ENCODE measurements around the gene RASD2.

Gene RASD2

DNA sequence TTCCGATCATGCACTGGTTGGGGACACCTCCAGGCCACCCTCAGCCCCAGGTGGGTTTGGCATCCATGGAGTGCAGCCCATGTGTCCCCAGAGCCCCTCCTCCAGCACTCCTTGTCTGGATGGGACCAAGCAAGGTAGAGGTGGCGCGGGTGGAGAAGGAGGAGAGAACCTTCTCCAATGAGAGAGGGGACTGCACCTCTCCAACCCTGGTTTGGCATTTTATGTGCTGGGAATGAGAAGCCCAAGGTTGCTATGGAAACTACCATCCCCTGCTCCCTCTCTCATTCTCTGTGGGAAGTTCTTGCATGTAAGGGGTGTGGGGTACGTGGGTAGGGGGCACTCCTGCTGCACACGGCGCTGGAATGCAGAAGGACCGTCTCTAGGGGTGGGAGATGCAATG lies 21.8 kb upstream of the RASD2 start:
- no peak for DNase-seq (ENCODE audit: low read depth in 3 of 3, low spot score in 1 of 3)

DNA sequence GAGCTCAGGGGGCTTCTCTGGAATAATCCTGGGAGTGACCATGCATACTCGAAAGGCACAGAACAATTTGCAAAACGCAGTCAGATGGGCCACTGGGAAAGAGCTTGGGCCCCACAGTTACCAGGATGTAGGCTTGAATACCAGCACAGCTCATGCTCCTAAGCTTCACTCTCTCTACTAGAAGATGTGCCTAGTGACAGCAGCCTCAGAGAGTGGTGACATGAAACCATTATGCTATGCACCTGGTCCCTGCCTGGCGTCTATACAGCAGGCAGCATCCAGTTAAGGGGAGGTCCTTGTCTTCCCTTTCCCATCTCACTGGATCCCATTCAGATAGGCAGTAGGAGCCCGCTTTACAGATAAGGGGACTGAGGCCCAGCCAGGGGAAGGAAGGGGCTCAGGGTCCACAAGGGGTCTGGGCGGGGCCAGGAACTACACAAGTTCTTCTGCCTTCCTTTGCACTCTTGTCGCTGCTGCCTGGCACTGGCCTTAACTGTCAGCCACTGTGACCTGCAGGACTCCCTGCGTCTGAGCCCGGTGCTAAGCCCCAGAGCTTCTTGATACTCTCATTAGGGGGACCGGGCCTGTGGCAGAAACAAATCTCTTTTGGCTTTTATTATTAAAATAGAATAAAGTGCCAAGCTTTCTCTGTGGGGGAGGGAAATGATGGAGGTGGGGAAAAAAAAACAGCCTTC lies 21.2 kb upstream of the RASD2 start:
- no peak for DNase-seq (ENCODE audit: low read depth in 3 of 3, low spot score in 1 of 3)

DNA sequence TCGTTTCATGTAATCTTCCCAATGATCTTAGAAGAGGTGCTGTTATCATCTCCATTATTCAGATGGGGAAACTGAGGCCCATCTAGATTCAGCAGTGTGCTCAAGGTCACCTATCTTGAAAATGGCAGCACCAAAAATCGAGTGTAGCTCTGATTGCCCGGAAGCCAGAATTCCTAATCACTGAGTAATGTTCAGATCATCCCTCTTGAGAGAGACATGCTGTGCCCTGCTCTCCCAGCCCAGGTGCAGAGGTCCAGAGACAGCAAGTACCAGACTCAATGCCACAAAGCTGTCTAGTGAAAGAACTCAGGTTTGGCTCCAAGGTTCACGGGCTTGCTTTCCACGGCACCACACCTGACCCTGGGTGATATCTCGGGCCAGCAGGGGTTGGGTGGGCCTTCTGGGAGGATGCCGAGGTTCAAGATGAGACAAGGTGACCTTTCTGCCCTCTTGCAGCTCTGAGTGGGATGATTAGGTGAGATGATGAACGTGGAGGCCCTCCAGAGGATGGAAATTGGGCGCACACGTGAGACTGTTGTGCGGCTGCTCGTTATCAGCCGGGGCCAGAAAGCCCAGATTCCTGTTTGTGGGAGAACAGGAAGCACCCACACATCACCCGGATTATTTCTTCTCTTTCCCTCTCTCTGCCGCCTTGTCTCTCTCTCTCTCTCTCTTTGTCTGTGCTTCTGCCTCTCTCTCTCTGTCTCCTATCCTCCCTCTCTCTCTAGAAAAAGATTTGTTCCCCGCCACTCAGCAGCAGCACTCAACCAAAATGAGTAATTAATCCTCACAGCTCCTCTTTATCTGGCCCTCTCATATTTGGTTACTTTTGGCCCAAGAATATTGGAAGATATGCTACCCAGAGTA lies 19.0 kb upstream of the RASD2 start:
- no peak for DNase-seq (ENCODE audit: low read depth in 3 of 3, low spot score in 1 of 3)

DNA sequence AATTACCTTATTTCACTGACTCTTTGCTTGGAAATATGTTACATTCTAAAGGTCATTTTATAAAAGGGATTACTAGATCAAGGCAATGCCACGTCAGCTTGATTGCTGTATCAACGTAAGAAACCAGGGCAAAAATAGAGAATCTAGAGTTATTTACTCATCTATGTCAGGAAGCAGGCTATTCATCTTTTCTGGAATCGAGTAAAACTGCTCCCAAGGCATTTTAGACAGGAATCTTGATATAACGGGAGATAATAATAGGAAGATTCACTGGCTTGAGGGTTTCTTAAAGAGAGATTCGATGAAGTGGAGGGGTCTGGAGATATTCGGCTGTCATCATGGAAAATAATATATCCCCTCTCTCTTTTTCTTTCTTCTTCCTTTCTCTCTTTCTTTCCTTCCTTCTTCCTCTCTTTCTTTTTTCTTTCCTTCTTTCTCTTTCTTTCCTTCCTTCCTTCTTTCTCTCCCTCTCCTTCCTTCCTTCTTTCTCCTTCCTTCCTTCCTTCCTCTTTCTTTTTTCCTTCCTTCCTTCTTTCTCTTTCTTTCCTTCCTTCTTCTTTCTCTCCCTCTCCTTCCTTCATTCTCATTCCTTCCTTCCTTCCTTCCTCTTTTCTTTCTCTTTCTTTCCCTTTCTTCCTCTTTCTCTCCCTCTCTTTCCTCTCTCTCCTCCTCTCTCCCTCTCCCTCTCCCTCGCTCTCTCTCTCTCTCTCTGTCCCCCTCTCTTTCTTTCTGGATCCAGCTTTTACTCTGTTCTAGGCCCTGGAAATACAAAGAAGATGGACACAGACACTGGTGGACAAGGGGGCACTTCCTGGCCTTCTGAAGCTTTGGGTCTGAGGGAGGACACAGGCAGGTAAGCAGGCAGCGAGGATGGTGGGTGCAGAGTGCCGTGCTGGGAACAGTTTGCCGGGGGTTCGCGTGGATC lies 18.1 kb upstream of the RASD2 start:
- no peak for DNase-seq (ENCODE audit: low read depth in 3 of 3, low spot score in 1 of 3)

DNA sequence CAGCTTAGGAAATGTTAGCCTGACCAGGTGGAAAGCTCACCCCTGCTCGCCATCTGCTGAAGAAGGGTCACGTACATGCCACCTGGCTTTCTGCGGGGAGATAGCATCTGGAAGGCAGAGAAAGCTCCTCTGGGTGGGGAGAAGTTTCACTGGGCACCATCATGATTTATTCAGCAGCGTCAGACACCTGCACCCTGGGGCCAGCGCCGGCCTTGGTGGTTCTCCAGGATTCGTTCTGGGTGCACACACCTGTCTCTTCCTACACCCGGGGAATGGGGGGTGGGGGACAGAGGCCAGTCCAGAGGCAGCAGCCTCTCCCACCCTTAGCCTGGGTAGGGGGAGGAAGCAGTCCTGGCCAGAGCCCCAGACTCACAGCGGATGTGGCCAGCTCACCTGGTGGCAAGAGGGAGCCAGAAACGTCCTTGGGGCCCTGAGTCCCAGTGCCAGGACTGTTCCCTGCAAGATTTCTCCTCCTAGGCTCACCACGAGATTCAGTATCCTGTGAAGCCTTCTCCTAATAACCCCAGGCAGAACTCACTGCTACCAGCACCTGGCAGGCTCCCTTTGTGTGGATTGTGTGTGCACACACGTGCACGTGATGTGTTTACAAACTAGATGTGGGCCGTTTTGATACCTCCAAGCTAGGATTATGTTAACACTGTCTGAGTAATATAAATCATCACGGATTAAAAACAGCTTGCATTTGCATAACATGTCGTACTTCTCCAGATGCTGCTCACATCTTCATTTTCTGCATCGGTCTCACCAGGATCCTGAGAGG lies 17.3 kb upstream of the RASD2 start:
- no peak for DNase-seq (ENCODE audit: low read depth in 3 of 3, low spot score in 1 of 3)

DNA sequence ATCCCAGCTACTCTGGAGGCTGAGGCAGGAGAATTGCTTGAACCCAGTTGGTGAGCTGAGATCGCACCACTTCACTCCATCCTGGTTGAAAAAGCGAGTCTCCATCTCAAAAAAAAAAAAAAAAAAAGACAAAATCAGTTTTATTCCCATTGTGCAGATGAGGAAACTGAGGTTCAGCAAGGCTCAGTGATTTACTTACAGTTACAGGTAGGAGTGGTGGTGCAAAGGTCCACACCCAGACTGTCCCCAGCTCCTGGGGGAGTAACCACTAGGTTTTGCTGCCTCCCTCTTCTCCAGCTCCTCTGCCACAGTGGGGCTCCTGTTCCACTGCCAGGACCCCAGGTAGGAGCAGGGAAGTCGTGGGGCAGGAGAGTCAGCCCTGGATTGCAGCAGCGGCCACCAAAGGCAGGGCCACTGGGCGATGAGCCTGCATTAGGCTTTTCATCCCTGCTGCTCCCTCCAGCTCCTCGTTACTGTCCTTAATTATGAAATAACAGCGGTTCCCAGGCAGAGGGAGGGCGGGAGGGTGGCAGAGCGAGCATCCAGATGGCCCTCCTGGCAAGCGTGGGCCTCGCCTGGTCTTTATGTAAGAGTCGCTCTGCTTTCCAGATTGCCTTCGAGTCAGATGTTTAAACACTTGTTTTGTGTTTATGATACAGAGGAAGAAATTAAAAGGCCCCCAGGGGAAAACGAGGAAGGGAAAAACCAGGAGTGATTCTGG lies 15.5 kb upstream of the RASD2 start:
- DNase-seq (ENCODE audit: low read depth in 3 of 3, low spot score in 1 of 3) = no peak

DNA sequence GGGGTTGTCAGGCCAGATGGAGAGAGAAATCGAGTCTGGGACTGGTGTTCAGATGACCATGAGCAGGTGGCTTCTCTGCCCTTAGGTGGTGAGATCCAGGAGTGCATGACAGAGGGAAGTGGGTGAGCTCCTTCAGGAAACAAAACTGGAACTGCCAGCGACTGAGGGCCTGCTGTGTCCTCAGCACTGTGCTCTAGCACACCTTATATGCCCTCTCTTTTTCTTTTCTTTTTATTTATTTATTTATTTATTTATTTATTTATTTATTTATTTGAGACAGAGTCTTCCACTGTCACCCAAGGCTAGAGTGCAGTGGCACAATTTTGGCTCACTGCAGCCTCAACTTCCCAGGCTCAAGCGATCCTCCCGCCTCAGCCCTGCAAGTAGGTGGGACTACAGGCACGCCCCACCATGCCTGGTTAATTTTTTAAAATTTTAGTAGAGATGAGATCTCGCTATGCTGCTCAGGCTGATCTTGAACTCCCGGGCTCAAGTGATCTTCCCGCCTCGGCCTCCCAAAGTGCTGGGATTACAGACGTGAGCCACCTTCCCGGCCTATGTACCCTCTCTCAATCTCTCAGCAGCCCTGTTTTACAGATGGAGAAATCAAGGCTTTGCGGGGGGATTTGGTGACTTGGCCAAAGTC lies 14.8 kb upstream of the RASD2 start:
- no peak for DNase-seq (ENCODE audit: low read depth in 3 of 3, low spot score in 1 of 3)

DNA sequence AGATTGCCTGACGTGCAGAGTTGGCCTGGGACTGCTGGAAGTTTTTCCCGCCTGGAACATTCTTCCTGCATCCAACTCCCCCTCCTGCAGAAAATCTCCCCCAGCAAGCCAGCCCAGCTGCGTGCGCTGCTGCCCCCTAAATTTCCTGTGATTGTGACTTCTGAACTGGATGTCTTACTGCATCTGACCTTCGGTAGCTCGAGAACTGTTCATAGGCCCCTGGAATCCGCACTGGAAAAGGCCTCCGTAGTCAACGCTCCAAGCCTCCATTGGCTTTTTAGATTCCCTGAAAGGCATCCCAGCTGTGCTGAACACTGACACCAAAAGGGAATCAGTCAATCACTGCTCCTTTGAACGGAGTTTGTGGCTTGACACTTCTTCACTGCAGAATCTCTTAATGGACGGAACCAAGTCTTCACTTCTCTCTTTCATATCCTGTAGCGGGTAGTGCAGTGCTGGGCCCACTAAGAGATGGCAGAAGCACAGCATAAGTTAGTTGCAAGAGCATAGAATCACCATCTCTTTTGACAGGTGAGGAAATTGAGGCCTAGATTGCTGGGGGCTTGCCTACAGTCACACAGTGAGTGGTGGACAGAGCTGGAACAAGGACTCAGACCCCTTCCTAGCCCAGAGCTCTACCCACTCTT lies 14.2 kb upstream of the RASD2 start:
- DNase-seq (ENCODE audit: low read depth in 3 of 3, low spot score in 1 of 3) = no peak

DNA sequence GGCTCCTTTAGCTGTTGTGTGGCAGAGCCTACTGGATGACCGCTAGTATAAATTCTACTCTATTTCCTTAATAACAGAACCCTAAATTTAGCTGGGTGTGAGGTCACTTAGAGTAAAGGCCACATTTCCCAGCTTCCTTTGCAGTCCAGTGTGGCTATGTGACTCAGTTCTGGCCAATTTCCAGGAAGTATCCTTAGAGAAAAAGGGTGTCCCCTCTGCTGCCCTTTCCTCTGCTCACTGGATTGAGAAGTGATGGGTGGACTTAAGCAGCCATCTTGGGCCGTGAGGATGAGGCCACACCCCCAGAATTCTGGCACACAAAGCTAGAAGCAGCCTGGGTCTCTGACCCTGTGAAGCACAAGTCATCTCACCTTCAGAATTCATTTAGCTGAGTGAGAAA lies 11.7 kb upstream of the RASD2 start:
- no peak for DNase-seq (ENCODE audit: low read depth in 3 of 3, low spot score in 1 of 3)

DNA sequence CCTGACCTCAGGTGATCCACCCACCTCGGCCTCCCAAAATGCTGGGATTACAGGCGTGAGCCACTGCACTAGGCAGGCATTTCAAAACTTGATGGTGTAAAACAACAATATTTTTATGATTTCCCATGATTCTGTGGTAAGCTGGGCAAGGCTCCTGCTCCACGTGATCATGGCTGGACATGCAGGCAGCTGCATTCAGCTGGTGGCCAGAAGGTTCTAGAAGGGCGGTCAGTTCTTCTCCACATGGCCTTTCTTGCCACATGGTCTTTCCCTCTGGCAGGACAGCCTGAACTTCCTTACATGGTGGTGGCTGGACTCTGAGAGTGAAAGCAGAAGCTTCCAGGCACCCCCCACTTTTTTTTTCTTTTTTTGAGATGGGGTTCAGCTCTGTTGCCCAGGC lies 9.9 kb upstream of the RASD2 start:
- no peak for DNase-seq (ENCODE audit: low read depth in 3 of 3, low spot score in 1 of 3)

DNA sequence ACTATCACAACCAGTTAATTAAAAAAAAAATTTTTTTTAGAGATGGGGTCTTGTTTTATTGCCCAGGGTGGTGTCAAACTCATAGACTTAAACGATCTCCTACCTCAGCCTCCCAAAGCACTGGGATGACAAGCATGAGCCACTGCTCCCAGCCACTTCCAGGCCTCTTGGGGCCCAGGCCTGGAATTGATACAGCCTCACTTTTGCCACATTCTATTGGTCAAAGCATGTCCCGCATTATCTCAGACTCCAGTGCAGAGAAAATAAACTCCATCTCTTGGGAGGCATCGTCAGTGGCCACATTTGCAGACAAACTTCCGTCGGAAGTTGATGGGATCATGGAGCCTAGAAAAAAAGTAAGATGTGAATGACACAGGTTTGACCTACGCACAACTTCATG lies 9.4 kb upstream of the RASD2 start:
- DNase-seq (ENCODE audit: low read depth in 3 of 3, low spot score in 1 of 3) = no peak

DNA sequence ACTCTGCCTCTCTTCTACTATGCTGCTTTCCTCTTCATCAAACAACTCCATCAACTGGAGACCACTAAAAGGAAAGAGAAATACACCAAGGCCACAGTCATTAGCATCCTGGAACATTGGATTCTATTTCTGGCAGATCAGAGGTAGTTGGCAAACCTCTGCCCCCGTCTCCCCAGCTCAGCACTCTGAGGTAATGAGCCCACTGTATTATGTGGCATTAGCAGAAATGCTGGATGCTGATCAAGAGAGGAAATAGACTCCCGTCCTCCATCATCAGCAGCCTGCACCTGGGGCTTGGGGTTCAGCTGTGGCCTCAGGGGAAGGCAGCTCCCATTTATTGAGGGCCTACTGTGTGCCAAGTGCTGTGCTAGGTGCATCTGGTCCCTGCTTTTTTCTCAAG lies 9.0 kb upstream of the RASD2 start:
- no peak for DNase-seq (ENCODE audit: low read depth in 3 of 3, low spot score in 1 of 3)

DNA sequence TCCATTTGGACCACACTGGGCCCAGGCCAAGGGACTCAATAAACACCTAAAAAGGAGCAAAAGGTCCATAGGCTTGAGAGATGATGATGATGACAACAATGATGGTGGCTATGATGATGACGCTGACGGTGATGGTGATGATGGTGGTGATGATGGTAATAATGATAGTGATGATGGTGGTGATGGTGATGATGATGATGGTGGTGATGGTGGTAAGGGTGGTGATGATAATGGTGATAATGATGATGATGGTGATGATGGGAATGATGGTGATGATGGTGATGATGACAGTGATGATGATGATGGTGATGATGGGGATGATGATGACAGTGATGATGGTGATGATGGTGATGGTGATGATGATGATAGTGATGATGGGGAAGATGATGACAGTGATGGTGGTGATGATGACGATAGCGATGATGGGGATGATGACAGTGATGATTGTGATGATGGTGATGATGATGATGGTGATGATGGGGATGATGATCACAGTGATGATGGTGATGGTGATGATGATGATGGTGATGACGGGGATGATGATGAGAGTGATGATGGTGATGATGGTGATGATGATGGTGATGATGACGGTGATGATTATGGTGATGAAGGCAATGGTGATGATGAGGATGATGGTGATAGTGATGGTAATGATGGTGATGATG lies 7.1 kb upstream of the RASD2 start:
- no peak for DNase-seq (ENCODE audit: low read depth in 3 of 3, low spot score in 1 of 3)

DNA sequence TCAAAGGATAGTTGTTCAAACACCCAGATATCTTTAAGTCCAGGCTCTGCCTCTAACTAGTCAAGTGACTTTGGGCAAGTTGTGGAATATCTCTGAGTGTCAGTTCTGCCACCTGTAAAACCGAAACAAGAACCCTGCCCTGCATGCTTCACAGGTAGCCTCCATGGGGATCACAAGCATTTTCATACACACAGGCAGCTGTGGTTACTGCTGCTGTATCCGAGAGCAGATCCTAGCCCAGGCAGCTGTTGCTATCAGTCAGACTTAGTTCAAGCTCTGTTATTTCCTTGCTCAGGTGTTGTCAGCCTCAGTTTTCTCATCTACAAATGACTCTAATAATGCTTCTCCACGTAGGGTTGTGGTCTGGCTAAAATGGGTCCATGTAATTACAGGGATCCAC lies 6.5 kb upstream of the RASD2 start:
- no peak for DNase-seq (ENCODE audit: low read depth in 3 of 3, low spot score in 1 of 3)

DNA sequence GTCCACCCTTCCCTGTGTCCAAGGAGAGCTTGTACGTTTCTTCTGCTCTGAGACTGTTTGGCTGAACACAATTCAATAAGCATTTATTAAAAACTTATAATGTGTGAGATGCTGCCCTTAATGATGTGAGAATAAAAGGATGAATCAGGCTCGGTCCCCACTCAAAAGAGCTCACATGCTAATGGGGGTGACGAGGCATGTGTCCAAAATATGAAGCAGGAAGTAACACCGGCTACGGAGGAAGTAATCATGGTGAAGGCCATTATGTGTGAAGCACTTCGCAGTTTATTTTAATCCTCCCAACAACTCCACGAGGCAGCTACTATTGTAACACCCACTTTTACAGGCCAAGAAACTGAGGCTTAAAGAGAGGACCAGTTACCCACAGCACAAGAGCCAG lies 3.4 kb upstream of the RASD2 start:
- DNase-seq (ENCODE audit: low read depth in 3 of 3, low spot score in 1 of 3) = no peak

DNA sequence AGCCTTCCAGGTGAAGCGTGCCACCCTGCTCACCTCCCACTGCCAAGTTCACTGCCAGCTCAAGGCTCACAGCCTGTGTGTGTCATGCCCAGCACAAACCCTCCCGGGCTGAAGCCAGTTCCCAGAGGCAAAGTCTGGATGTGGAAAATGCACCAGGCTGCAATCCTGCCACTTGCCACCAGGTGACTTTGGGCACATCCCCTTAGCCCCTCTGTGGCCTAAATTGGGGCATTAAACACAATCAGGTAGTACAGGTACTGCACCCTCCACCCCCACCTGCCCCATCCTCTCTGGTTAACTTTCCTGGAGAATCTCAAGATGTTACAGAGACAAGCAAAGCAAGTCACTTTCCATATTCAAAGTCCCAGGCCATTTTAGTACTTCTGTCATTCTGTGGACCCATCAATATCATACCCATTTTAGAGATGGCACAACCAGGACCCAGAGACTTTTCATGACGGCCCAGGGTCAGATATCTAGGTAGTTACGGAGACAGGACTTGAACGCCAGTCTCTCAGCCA lies 1.8 kb upstream of the RASD2 start:
- DNase-seq (ENCODE audit: low read depth in 3 of 3, low spot score in 1 of 3) = peak in 1 of 3 donors; percentile 22

DNA sequence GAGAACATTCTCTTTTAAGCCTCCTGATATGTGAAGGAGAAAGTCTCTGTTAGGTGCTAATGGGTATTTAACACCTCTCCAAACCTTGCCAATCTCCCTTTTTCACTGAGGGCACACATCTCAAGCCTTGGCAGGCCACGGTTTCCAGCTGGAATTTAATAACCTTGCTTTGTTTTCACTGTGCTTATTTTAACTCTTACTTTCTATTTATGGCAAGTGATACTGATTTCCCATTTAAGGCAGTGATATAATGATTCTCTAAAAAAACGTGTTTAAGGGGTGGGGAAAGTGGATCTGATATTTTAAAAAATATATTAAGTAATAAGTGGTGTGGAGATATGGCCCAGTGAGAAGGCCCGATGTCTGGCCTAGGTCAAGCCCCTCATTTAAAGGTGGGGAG lies 1.1 kb upstream of the RASD2 start:
- DNase-seq (ENCODE audit: low read depth in 3 of 3, low spot score in 1 of 3) = no peak

DNA sequence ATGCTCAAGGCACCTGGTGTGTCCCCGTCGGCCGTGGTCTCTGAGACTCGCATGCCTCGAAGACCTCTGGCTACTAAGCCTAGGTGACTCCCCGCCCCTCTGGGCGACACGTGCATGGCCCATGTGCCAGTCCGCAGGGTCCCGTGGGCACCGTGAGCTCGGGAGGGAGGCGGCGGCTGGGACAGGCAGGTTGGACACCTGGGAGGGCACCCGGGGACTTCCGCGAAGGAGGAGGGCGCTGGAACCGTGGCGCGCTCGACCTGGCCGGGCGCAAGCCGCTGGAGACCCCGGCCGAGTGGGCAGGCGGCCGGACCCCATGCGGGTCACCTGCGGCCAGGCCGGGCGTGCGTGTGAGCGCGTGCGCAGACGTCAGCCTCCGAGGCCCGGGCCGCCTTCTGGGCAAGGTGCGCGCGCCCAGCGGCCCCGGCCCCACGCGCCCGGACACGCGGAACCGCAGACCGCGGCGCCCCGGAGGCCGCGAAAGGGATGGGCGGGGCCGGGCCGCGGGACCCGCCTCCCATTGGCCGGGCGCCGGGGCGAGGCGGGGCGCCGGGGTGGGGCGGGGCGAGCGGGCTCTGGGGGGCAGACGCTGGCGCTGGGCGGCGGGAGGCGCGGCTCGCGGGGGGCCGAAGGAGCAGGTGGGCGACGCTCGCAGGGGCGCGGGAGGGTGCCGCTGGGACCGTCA lies 579 bp upstream of the RASD2 start:
- DNase-seq (ENCODE audit: low read depth in 3 of 3, low spot score in 1 of 3) = peak; percentile 9 to 66 (median 22)

Measured in stimulated activated CD4-positive, alpha-beta T cell treated with anti-CD3 and anti-CD28 coated beads, TNF-alpha, amount 100 ng/mL, for 1 hour (primary cell).